ENCODE results near the gene SYCE3.
A peak's percentile ranks its signal among the peaks of the same experiment; 100 is the strongest.

SYCE3 gene

GRCh38 chr22:50600538-50600937, 37.8 kb upstream of the SYCE3 start, which contains the start of gene MAPK8IP2:
Gene MAPK8IP2 (plus strand): TSS chr22:50600793. CDS start chr22:50600819, 26 bp downstream.
- DNase-seq (ENCODE audit: low read depth) = no peak

- DNase-seq (ENCODE audit: low read depth) = peak; percentile 34
These were observed 37.2 kb upstream of the SYCE3 start for GRCh38 chr22:50599816-50600455.

- no peak for DNase-seq (ENCODE audit: low read depth)
These were observed 34.4 kb upstream of the SYCE3 start for GRCh38 chr22:50597097-50597496.

GRCh38 chr22:50595189-50595588, 32.5 kb upstream of the SYCE3 start:
- DNase-seq (ENCODE audit: low read depth) = no peak

GRCh38 chr22:50587407-50587806, 24.7 kb upstream of the SYCE3 start:
- DNase-seq (ENCODE audit: low read depth) = no peak

DNA sequence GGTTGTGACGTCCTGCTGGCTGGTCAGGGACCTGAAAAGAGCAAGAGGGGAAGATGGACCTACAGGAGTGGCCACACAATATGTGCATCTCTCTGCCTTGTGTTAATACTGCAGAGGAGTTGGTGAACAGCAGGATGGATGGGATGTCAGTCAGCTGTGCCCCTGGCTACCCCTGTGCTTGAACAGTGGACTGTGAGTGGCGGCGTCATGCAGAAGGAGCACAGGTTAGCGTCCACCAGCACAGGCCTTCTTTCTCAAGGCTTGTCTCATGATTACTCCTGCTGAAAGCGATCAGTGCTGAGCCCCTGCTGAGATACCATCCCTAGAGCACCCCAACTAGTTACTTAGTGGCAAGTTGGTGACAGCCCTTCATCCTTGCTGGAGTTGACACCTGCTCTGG, 23.7 kb upstream of the SYCE3 start:
- DNase-seq (ENCODE audit: low read depth) = no peak

DNA sequence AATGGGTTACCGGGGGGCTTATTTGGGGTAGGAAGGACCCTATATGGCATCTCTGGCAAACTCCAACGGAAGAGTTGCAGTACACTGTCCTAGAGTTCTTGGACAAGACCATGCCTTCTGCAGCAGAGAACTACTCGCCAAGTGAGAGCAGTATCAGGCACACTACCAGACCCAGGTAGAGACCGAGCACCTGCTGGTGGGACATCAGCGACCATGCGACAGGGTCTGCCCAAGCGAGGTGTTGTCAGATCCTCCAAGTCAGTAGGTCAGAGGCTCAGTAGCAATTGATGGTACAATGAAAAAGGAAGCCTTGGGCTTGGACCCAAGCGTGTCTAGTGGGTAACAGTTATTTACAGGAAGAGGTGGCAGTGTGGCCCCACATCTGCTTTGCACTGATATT, 23.1 kb upstream of the SYCE3 start:
- no peak for DNase-seq (ENCODE audit: low read depth)

GRCh38 chr22:50585238-50585637, 22.5 kb upstream of the SYCE3 start:
- no peak for DNase-seq (ENCODE audit: low read depth)

DNA sequence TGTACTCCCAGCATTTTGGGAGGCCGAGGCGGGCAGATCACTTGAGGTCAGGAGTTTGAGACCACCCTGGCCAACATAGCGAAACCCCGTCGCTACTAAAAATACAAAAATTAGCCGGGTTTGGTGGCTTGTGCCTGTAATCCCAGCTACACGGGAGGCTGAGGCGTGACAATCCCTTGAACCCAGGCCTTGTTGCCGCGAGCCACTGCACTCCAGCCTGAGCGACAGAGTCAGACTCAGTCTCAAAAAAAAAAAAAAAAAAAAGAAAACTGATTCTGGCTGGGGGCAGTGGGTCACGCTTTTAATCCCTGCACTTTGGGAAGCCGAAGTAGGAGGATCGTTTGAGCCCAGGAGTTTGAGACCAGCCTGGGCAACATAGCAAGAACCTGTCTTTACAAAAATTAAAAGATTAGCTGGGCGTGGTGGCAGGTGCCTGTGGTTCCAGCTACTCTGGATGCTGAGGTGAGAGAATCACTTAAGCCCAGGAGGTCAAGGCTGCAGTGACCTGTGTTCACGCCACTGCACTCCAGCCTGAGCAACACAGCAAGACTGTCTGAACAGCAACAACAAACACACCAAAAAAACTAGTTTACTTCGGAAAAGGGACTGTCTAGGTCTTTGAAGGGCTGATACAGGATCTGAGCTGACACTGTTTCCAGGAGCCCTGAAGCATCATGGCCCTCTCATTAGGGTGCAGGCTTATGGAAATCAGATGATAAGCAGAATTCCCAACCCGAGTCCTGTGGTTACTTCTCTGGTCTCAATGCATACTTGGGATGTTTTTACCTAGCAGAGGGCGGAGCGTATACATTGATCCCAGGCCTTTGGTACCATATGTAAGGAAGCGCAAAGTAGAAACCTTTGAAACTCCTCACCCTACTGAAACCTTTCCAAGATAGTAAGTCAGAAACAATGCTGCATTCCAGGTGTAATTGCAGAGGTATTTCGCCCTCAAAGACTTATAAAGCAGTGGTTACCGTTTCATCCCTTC, 21.7 kb upstream of the SYCE3 start:
- no peak for DNase-seq (ENCODE audit: low read depth)

- DNase-seq (ENCODE audit: low read depth) = no peak
These were observed 20.7 kb upstream of the SYCE3 start for GRCh38 chr22:50583294-50583861.

- DNase-seq (ENCODE audit: low read depth) = peak; percentile 94
These were observed 20.0 kb upstream of the SYCE3 start, which contains the start of gene CHKB for GRCh38 chr22:50582493-50583293. Gene CHKB (minus strand): TSS chr22:50582849. CDS start chr22:50582781, 68 bp downstream.

- no peak for DNase-seq (ENCODE audit: low read depth)
These were observed 19.3 kb upstream of the SYCE3 start for GRCh38 chr22:50581950-50582492.

- DNase-seq (ENCODE audit: low read depth) = no peak
These were observed 18.6 kb upstream of the SYCE3 start for GRCh38 chr22:50581031-50581949.

DNA sequence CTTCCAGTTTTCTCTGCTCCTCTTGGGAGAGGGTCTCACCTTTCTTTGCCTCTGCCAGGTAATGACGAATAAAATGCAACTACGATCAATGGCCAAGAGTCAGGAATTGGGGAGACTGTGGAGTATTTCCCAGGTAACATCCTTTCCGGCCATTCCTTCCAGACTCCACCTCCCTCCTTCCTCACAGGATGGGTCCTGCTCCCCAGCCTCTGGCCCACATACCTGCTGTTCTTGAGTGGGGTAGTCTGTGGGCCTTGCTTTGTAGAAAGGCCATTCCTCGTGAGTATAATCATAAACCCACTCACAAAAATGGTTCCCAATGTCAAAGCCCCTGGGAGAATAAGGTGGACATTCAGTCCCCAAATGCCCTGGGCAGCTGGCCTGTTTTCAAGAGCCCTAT, 17.0 kb upstream of the SYCE3 start:
- no peak for DNase-seq (ENCODE audit: low read depth)

DNA sequence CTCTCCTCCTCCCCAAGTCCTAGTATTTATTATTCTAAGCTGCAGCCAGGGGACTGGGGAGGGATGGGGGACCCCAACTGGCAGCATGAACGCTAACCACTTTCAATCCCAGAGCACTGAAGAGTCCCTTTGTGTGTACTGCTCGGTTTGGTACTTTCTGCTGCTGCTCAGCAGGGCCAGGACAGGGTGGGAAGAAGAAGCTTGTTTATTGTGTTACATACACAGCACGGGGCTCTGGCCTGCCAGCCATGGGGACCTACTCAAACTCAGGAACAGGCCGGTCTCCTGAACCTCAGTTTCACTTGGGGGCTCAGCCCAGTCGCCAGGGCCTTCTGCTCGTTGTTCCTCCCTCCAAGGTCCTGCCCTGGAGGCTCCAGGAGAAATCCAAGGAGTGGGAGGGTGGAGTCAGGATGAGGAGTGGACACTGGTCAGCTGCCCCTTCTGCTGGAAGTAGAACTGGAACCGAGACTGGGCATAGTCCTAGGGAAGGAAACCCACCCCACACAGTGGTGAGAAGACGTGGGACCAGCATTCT, 16.1 kb upstream of the SYCE3 start:
- DNase-seq (ENCODE audit: low read depth) = no peak

DNA sequence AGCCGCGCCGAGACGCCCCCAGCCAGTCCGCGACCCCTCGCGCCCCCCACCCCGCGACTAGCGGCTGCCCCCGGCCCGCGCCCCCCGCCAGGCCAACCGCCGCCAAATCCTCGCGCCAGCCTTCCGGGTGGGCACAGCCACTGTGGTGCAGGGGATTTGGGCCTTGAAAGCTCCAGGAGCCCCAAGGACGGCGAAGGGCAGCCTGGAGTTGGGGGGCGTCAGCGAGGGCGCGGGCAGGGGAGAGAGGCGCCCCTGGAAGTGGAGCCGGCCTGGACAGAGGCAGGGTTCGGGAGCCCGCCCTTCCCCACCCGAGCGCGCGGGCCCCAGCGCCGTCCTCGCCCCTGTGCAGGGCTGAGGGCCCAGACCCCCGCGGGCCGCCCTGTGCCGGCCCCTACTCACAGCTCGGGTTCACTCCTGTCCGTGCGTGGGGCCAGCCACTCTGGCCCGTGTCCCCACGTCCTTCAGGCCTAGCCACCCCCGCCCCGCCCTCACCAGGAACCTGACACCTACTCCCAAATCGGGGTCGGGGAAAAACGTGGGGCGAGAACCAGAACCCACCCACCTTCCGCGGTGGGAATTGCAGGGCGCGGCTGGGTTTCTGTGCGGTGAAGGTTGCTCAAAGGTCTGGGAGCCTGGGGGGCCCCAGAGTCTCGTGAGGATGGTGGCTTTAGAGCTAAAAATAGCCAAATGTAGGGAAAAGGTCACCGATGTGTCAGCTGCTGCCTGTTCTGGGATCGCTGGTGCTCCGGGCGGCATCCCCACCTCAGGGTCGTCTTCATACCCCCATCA, 15.5 kb upstream of the SYCE3 start, which contains the start of gene CPT1B:
Gene CPT1B (minus strand): TSS at position 441 of the 789 bp plus-strand sequence. CDS start 512 bp downstream, outside the sequence.
- DNase-seq (ENCODE audit: low read depth) = no peak

DNA sequence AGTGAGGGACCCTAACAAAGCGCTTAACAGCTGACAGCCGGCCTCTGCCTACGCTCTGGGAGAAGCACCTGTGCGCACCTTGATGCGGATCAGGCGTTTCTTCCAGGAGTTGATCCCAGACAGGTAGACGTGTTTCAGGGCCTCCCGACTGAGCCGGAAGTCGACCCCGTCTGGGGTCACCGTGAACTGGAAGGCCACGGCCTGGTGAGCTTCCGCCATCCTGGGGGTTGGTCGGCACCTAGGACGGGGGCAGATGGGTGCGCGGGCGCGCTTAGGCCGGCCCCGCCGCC, 14.9 kb upstream of the SYCE3 start:
- DNase-seq (ENCODE audit: low read depth) = no peak

DNA sequence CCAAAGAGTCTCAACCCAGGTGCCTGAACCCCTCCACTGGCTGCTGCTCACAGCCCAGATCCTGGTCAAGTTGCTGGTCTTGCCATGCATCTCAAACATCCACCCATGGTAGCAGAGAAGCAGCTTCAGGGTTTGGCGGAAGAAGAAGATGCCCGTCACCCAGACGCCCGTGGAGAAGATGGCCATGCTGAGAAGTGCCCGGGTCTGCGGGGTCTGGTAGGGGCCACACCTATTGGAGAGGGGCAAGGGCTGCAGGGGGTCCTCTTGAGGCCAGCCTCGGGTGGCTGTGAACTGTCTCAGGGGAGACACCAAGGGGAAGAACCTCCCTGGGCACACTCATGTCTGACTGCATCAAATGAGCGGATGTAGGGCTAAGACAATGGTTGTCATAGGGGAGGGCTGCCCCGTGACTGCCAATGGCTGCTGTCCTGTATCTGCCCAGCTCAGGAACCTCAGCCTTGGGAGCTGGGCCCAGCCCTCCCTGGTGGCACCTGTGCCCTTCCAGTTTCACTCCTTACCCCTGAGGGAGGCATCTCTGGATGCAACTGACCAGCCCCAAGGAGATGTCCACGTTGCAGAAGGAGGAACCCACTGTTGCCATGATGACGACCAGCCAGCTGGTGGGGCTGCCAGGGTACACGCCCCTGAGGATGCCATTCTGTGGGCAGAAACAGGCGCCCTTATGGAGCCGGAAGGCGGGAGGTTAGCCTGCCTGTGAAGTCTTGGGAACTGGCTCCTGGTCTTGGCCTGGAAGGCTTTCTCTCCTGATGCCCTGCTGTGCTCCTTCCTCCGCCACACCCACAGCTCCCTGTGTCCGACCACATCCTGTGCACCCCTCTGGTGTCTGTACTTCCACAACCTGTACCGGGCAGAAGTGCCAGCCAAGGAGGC, 14.3 kb upstream of the SYCE3 start:
- no peak for DNase-seq (ENCODE audit: low read depth)

Data from stimulated activated CD8-positive, alpha-beta memory T cell treated with anti-CD3 and anti-CD28 coated beads, Interleukin-12 subunit alpha, Interleukin-12 subunit beta, amount 100 ng/mL, for 1 hour (primary cell).